Trophoblast cell (in vitro differentiated cells and primary cell): ENCODE data around the gene GRAMD4.

Experiments used
- DNase-seq, 2 donors: peaks; one replicate each; pipeline ENCODE4 v3.0.0-alpha.2; 2016
- H2AFZ ChIP-seq: 2 replicates; pipeline ENCODE4 v1.6.1; 2013; ENCODE audit warnings: low read length, moderate library complexity, mild to moderate bottlenecking; ENCODE audit not compliant: insufficient read depth, poor library complexity
- H2AK5ac ChIP-seq: 2 replicates; pipeline ENCODE4 v1.6.1; 2013; ENCODE audit warnings: mild to moderate bottlenecking, low read length
- H2BK120ac ChIP-seq: 2 replicates; pipeline ENCODE4 v1.6.1; 2013; ENCODE audit warnings: low read length, mild to moderate bottlenecking, moderate library complexity; ENCODE audit not compliant: insufficient read depth, poor library complexity
- H2BK12ac ChIP-seq: 2 replicates; pipeline ENCODE4 v1.6.1; 2013; ENCODE audit warnings: mild to moderate bottlenecking, low read length, moderate library complexity
- H2BK5ac ChIP-seq: 2 replicates; pipeline ENCODE4 v1.6.1; 2013; ENCODE audit warnings: low read length, low read depth, moderate library complexity, mild to moderate bottlenecking; ENCODE audit not compliant: poor library complexity
- H3K14ac ChIP-seq: 2 replicates; pipeline ENCODE4 v1.6.1; 2013; ENCODE audit warnings: mild to moderate bottlenecking, low read length
- H3K18ac ChIP-seq: 2 replicates; pipeline ENCODE4 v1.6.1; 2013; ENCODE audit warnings: mild to moderate bottlenecking, low read length
- H3K23ac ChIP-seq: 2 replicates; pipeline ENCODE4 v1.6.1; 2013; ENCODE audit warnings: low read length
- H3K27ac ChIP-seq: 2 replicates; pipeline ENCODE4 v1.5.1; 2013; ENCODE audit warnings: low read depth, mild to moderate bottlenecking, inconsistent platforms, low read length, moderate library complexity
- H3K27me3 ChIP-seq: 2 replicates; pipeline ENCODE4 v1.6.1; 2013; ENCODE audit warnings: inconsistent platforms, mild to moderate bottlenecking, low read length, moderate library complexity; ENCODE audit not compliant: insufficient read depth
- H3K36me3 ChIP-seq, 2 experiments: 1 replicate in 1 of 2; 2 replicates in 1 of 2; pipeline ENCODE4 v1.6.1; 2013; ENCODE audit warnings: low read length in 2 of 2, mild to moderate bottlenecking in 2 of 2, moderate library complexity in 1 of 2; ENCODE audit not compliant: insufficient read depth in 2 of 2, control insufficient read depth in 1 of 2
- H3K4ac ChIP-seq: 2 replicates; pipeline ENCODE4 v1.6.1; 2013; ENCODE audit warnings: low read depth, mild to moderate bottlenecking, low read length, moderate library complexity
- H3K4me1 ChIP-seq, 2 experiments: 1 replicate in 1 of 2; 2 replicates in 1 of 2; pipeline ENCODE4 v1.6.1; 2013; ENCODE audit warnings: low read length in 2 of 2, mild to moderate bottlenecking in 2 of 2, moderate library complexity in 1 of 2; ENCODE audit not compliant: insufficient read depth in 2 of 2, control insufficient read depth in 1 of 2
- H3K4me2 ChIP-seq: 2 replicates; pipeline ENCODE4 v1.6.1; 2013; ENCODE audit warnings: inconsistent platforms, mild to moderate bottlenecking, low read length, moderate library complexity
- H3K4me3 ChIP-seq: 2 replicates; pipeline ENCODE4 v1.5.1; 2013; ENCODE audit warnings: mild to moderate bottlenecking, low read depth, low read length, inconsistent platforms
- H3K79me1 ChIP-seq: one replicate; pipeline ENCODE4 v1.6.1; 2013; ENCODE audit warnings: low read length
- H3K79me2 ChIP-seq: 2 replicates; pipeline ENCODE4 v1.6.1; 2013; ENCODE audit warnings: low read length, mild to moderate bottlenecking; ENCODE audit not compliant: control insufficient read depth, insufficient read depth, poor library complexity
- H3K9ac ChIP-seq: 2 replicates; pipeline ENCODE4 v1.6.1; 2013; ENCODE audit warnings: mild to moderate bottlenecking, low read length
- H3K9me3 ChIP-seq: 2 replicates; pipeline ENCODE4 v1.6.1; 2013; ENCODE audit warnings: low read depth, mild to moderate bottlenecking, control low read depth, inconsistent platforms, low read length; ENCODE audit not compliant: insufficient read depth
- H4K12ac ChIP-seq: 2 replicates; pipeline ENCODE4 v1.6.1; 2013; ENCODE audit warnings: low read depth, mild to moderate bottlenecking, low read length, moderate library complexity
- H4K8ac ChIP-seq: 2 replicates; pipeline ENCODE4 v1.6.1; 2013; ENCODE audit warnings: low read depth, mild to moderate bottlenecking, low read length, moderate library complexity
- H4K91ac ChIP-seq: one replicate; pipeline ENCODE4 v1.6.1; 2013; ENCODE audit warnings: low read depth, mild to moderate bottlenecking, low read length, moderate library complexity
- WGBS: extraction: QIAGEN DNeasy Blood & Tissue Kit; methylation state at CpG from one replicate; pipeline ENCODE4 v1.1.7; 2013; ENCODE audit warnings: missing lambda C conversion rate; ENCODE audit not compliant: insufficient read length, insufficient coverage; ENCODE audit errors: extremely low coverage; 5-methylcytosine and 5-hydroxymethylcytosine counted together

GRAMD4 gene

DNA sequence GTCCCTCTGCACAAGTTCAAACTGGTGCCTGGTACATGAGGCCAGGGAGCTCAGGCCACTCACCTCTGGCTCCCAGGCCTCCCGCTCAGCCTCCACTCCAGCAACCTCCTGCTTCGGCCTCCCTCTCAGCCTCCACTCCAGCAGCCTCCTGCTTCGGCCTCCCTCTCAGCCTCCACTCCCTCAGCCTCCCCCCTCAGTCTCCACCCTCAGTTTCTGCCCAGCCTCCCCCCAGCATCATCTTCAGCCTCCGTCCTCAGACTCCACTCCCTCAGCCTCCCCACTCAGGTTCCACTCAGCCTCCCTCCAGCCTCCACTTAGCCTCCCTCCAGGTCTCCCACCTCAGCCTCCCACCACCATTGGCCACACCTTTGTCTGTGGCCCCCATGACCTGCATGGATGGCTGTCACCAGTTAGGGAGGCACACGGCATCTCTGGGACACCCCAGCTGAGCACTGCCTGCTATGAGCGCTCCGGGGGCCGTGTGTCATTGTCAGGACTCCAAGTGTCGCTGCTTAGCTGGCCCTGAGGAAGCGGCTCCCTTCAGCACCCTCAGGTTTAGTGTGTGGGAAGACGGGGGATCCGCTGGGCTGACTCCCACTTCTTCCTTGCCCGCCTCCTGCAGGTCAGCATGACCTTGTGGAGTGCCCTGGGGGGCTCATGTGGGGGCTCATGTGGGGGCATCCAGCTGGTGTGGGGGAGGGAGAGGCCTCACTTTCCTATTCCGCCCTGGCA lies 39.0 kb downstream of the GRAMD4 start:
- WGBS, result no CpG with 5 or more reads among the region's 14 CpGs

GRCh38 chr22:46659791-46660186 lies 39.6 kb downstream of the GRAMD4 start:
- H3K36me3 ChIP-seq, result peaks cover 0 to 2% of the 10 kb centered on the region in 2 experiments
- H2AFZ ChIP-seq, result no peak overlapping the region
- H2BK12ac ChIP-seq, result no peak overlapping the region
- H3K4me1 ChIP-seq, result peaks cover 2 to 10% of the 10 kb centered on the region in 2 experiments
- no peak overlapping the region for H3K23ac ChIP-seq
- no peak overlapping the region for H2BK5ac ChIP-seq
- no peak overlapping the region for H3K4me2 ChIP-seq
- H3K14ac ChIP-seq, result no peak overlapping the region
- H4K91ac ChIP-seq, result no peak overlapping the region
- no peak overlapping the region for H3K27ac ChIP-seq
- no peak for DNase-seq
- no peak overlapping the region for H3K18ac ChIP-seq
- no peak overlapping the region for H2BK120ac ChIP-seq
- H3K79me1 ChIP-seq, result no peaks in the 10 kb centered on the region
- H3K4ac ChIP-seq, result no peak overlapping the region
- H3K9ac ChIP-seq, result no peak overlapping the region
- H3K4me3 ChIP-seq, result no peak overlapping the region
- H3K79me2 ChIP-seq, result no peaks in the 10 kb centered on the region
- no peak overlapping the region for H4K8ac ChIP-seq
- H2AK5ac ChIP-seq, result no peak overlapping the region
- no peaks in the 10 kb centered on the region for H3K27me3 ChIP-seq
- H3K9me3 ChIP-seq, result peaks cover 3% of the 10 kb centered on the region
- H4K12ac ChIP-seq, result no peak overlapping the region
- WGBS, result no CpG with 5 or more reads among the region's 12 CpGs

More for the DNA sequence above, 39.0 kb downstream of the GRAMD4 start:
- H3K27me3 ChIP-seq, result no peaks in the 10 kb centered on the region
- H3K9me3 ChIP-seq, result peaks cover 3% of the 10 kb centered on the region
- H2BK12ac ChIP-seq, result no peak overlapping the region
- H2BK5ac ChIP-seq, result no peak overlapping the region
- H3K27ac ChIP-seq, result no peak overlapping the region
- peaks cover 0 to 2% of the 10 kb centered on the region in 2 experiments for H3K36me3 ChIP-seq
- no peak overlapping the region for H3K23ac ChIP-seq
- H3K79me2 ChIP-seq, result no peaks in the 10 kb centered on the region
- no peaks in the 10 kb centered on the region for H3K79me1 ChIP-seq
- no peak overlapping the region for H2BK120ac ChIP-seq
- H3K9ac ChIP-seq, result no peak overlapping the region
- H4K12ac ChIP-seq, result no peak overlapping the region
- H4K8ac ChIP-seq, result no peak overlapping the region
- DNase-seq, result no peak
- no peak overlapping the region for H4K91ac ChIP-seq
- H3K4ac ChIP-seq, result no peak overlapping the region
- H2AK5ac ChIP-seq, result no peak overlapping the region
- no peak overlapping the region for H3K14ac ChIP-seq
- H3K18ac ChIP-seq, result no peak overlapping the region
- H3K4me1 ChIP-seq, result peaks cover 2 to 10% of the 10 kb centered on the region in 2 experiments
- H2AFZ ChIP-seq, result no peak overlapping the region
- H3K4me3 ChIP-seq, result no peak overlapping the region
- H3K4me2 ChIP-seq, result no peak overlapping the region

DNA sequence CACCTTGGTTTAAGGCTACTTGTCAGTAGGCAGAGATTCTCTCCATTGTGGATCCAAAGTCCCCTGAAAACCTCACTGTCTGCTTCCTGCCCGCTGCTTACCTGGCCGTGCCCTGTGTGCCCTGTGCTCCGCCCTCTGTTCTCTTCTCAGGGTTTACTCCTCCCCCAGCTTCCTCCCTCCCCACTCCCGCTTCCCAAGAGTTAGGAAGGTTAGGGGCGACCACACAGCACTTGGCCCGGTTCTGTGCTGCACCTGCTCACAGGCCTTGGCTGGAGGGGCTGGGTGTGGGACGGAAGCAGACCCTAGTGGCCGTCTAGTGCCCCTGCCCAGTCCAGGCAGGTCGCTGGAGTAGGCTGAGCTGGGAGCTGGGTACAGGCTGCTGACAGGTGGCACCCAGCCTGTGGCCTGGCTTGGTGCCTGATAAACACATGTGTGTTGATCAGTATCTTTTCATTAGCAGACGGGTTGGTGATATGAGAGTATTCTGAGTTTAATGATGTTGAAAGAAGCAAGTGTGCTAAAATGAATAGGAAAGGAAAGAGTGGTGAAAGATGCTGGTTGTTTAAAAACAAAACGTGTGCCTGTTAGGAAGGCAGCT lies 40.5 kb downstream of the GRAMD4 start:
- Histone ChIP-seq H3K23ac (no peak overlapping the region), H4K12ac (no peak overlapping the region), H3K36me3 (peaks cover 0 to 2% of the 10 kb centered on the region in 2 experiments), H3K9ac (no peak overlapping the region), H4K8ac (no peak overlapping the region), H2BK120ac (no peak overlapping the region), H3K14ac (no peak overlapping the region), H3K18ac (no peak overlapping the region), H2AK5ac (no peak overlapping the region), H3K4me2 (no peak overlapping the region), H3K79me2 (no peaks in the 10 kb centered on the region), H2AFZ (no peak overlapping the region), H3K27ac (no peak overlapping the region), H4K91ac (no peak overlapping the region), H3K27me3 (no peaks in the 10 kb centered on the region), H3K4ac (no peak overlapping the region), H2BK12ac (no peak overlapping the region), H3K9me3 (peaks cover 3% of the 10 kb centered on the region), H3K4me3 (no peak overlapping the region), H3K79me1 (no peaks in the 10 kb centered on the region), H3K4me1 (peaks cover 2 to 10% of the 10 kb centered on the region in 2 experiments), H2BK5ac (no peak overlapping the region)
- WGBS, result no CpG with 5 or more reads among the region's 11 CpGs
- DNase-seq, result no peak

- DNase-seq, result peak in 1 of 2 donors; percentile 9
- Histone ChIP-seq H3K27ac (no peak overlapping the region), H3K9ac (no peak overlapping the region), H3K4me3 (no peak overlapping the region), H2BK12ac (no peak overlapping the region), H2AK5ac (no peak overlapping the region), H3K18ac (no peak overlapping the region), H3K4me1 (peaks cover 2 to 10% of the 10 kb centered on the region in 2 experiments), H3K79me2 (no peaks in the 10 kb centered on the region), H3K9me3 (peaks cover 3% of the 10 kb centered on the region), H4K12ac (no peak overlapping the region), H3K79me1 (no peaks in the 10 kb centered on the region), H2AFZ (no peak overlapping the region), H3K4me2 (no peak overlapping the region), H2BK120ac (no peak overlapping the region), H3K23ac (no peak overlapping the region), H3K36me3 (peaks cover 2% of the 10 kb centered on the region in 2 experiments), H3K27me3 (no peaks in the 10 kb centered on the region), H4K91ac (no peak overlapping the region), H3K14ac (no peak overlapping the region), H2BK5ac (no peak overlapping the region), H4K8ac (no peak overlapping the region), H3K4ac (no peak overlapping the region)
- no CpG with 5 or more reads among the region's 22 CpGs for WGBS
These were observed 41.1 kb downstream of the GRAMD4 start for GRCh38 chr22:46661221-46661851.
